PFSK-1 (cell line): Measurements from ENCODE around the gene GRIK3.

Experiments used
- FOXP2 ChIP-seq: optimal IDR thresholded peaks from 2 replicates; pipeline ENCODE3; 2011; ENCODE audit warnings: borderline replicate concordance, control low read depth, inconsistent platforms; ENCODE audit not compliant: insufficient read depth; ENCODE audit errors: extremely low read length, extremely low read depth
- POLR2AphosphoS5 ChIP-seq: IDR thresholded peaks from 2 replicates; pipeline ENCODE4 v1.6.1; 2012; ENCODE audit warnings: low read depth, mild to moderate bottlenecking, control low read depth, low read length, moderate library complexity
- REST ChIP-seq, 2 experiments: IDR thresholded peaks; 2 replicates each; pipeline versions ENCODE4 v1.6.1 to v1.8.0; 2011 to 2012; ENCODE audit warnings: low read depth in 2 of 2, low read length in 2 of 2, control low read depth in 1 of 2, inconsistent platforms in 1 of 2, mild to moderate bottlenecking in 1 of 2, moderate library complexity in 1 of 2; ENCODE audit not compliant: insufficient read depth in 1 of 2
- SIN3A ChIP-seq: IDR thresholded peaks from 2 replicates; pipeline ENCODE4 v1.6.1; 2012; ENCODE audit warnings: mild to moderate bottlenecking, low read length, moderate library complexity, borderline replicate concordance; ENCODE audit not compliant: insufficient read depth
- TAF1 ChIP-seq: IDR thresholded peaks from 2 replicates; pipeline ENCODE4 v1.6.1; 2012; ENCODE audit warnings: low read length, control low read depth, borderline replicate concordance; ENCODE audit not compliant: insufficient read depth

- TF ChIP-seq TAF1 = no peak
- TF ChIP-seq REST (IDR thresholded peaks at IDR 0.05; ENCODE audit: insufficient read depth in 1 of 2, low read depth in 2 of 2, low read length in 2 of 2) = no peak
- no peak for TF ChIP-seq POLR2AphosphoS5
- no peak for TF ChIP-seq SIN3A
- no peak for TF ChIP-seq FOXP2
Measured at GRCh38 chr1:36835017-36835695, 199.2 kb downstream of the GRIK3 start.
